Measurements from ENCODE around the gene TGIF2. TPM values are rescaled to one million over a fixed set of nuclear protein-coding genes. Genes with fewer than 3 reads are reported as not detected.

TGIF2 gene
- polyA plus RNA-seq, 1 of the 3 experiments (the other 2 are of a cell fraction) = 10.8 TPM

- no peaks in the 10 kb centered on the region for H3K4me1 ChIP-seq (ENCODE audit: control insufficient read depth in 1 of 2, insufficient read depth in 2 of 2, low read depth in 1 of 2, low read length in 1 of 2)
- no peaks in the 10 kb centered on the region for H3F3A ChIP-seq (replicated peaks; ENCODE audit: insufficient read depth)
- H3K9me3 ChIP-seq = no peaks in the 10 kb centered on the region
- no peak overlapping the region for H3K27ac ChIP-seq (ENCODE audit: low read depth in 2 of 2, low read length in 1 of 2)
- no peak overlapping the region for H3K9ac ChIP-seq
- no peak overlapping the region for H3K4me2 ChIP-seq
- DNase-seq = no peak
- ChIA-PET CTCF (no interaction called here), POLR2A (no interaction called here)
- H3K36me3 ChIP-seq (replicated peaks in 1 of 2; ENCODE audit: control insufficient read depth in 1 of 2, insufficient read depth in 2 of 2, low read length in 1 of 2) = no peaks in the 10 kb centered on the region
- TF ChIP-seq PBX3 (IDR thresholded peaks at IDR 0.05) (no peak), USF1 (IDR thresholded peaks at IDR 0.05; ENCODE audit: borderline replicate concordance, low read depth) (no peak), EP300 (IDR thresholded peaks at IDR 0.05; ENCODE audit: borderline replicate concordance in 1 of 2, low read depth in 1 of 2, low read length in 1 of 2) (no peak), FOXM1 (IDR thresholded peaks at IDR 0.05; ENCODE audit: low read depth) (no peak), RCOR1 (IDR thresholded peaks at IDR 0.05; ENCODE audit: low read length) (no peak), EZH2phosphoT487 (IDR thresholded peaks at IDR 0.05; ENCODE audit: borderline replicate concordance, low read depth) (no peak), SMC3 (IDR thresholded peaks at IDR 0.05; ENCODE audit: low read depth, low read length) (no peak), CHD2 (IDR thresholded peaks at IDR 0.05; ENCODE audit: low read length, partially characterized antibody) (no peak), CTCF (IDR thresholded peaks at IDR 0.05) (no peak), MEF2A (IDR thresholded peaks at IDR 0.05; ENCODE audit: borderline replicate concordance, low read depth) (no peak), FOSL2 (IDR thresholded peaks at IDR 0.05; ENCODE audit: borderline replicate concordance, low read depth) (no peak), RXRA (IDR thresholded peaks at IDR 0.05; ENCODE audit: borderline replicate concordance, low read depth) (no peak), FOXJ3 (CRISPR knock-in tag; IDR thresholded peaks at IDR 0.05) (no peak), YY1 (IDR thresholded peaks at IDR 0.05; ENCODE audit: low read depth) (no peak), REST (IDR thresholded peaks at IDR 0.05; ENCODE audit: low read depth, low read length) (no peak)
- no peaks in the 10 kb centered on the region for H3K9me2 ChIP-seq
- no peaks in the 10 kb centered on the region for H3K79me2 ChIP-seq (ENCODE audit: insufficient read depth)
- WGBS (ENCODE audit: low lambda C conversion rate) = 86% methylated on average over 3 of the region's 3 CpGs
- no peak overlapping the region for H2AFZ ChIP-seq (ENCODE audit: low read depth)
- no peaks in the 10 kb centered on the region for H3K27me3 ChIP-seq (ENCODE audit: insufficient read depth)
- no peak overlapping the region for H3K4me3 ChIP-seq (ENCODE audit: low read depth in 2 of 2, low read length in 1 of 2)
- H4K20me1 ChIP-seq (ENCODE audit: insufficient read depth) = no peaks in the 10 kb centered on the region
Observed at GRCh38 chr20:36641506-36641843, 68.1 kb downstream of the TGIF2 start.

All from SK-N-SH (cell line).